Stimulated activated naive B cell treated with anti-CD40 and anti-IgM and Interleukin-4, amounts not matched to agents 10 μg/mL and 1 μg/mL and 100 μg/mL, for 72 hours (primary cell): ENCODE results near the gene CORO2B.
A peak's percentile ranks its signal among the peaks of the same experiment; 100 is the strongest.

Experiments
- ATAC-seq, 2 donors: fragments of 150-1000 bp; cut with Tn5 transposase; replicated peaks; 2 replicates each; pipeline ENCODE4 v1.10.0; 2021; ENCODE audit warnings: moderate library complexity in 1 of 2
- DNase-seq: peaks from one replicate; pipeline ENCODE4 v3.0.0; 2021
- H3K27ac Mint-ChIP-seq: one replicate; pipeline ENCODE4 v1.8.0; 2022; ENCODE audit warnings: mild to moderate bottlenecking, mixed read lengths
- H3K27me3 Mint-ChIP-seq, 2 donors: one replicate each; pipeline ENCODE4 v1.8.0; 2022; ENCODE audit warnings: mixed read lengths in 2 of 2
- H3K36me3 Mint-ChIP-seq, 2 donors: one replicate each; pipeline ENCODE4 v1.8.0; 2022; ENCODE audit warnings: mixed read lengths in 2 of 2, mild to moderate bottlenecking in 1 of 2
- H3K4me1 Mint-ChIP-seq, 2 donors: one replicate each; pipeline ENCODE4 v1.8.0; 2022; ENCODE audit warnings: mixed read lengths in 2 of 2, mild to moderate bottlenecking in 1 of 2
- H3K4me3 Mint-ChIP-seq, 2 donors: one replicate each; pipeline ENCODE4 v1.8.0; 2022; ENCODE audit warnings: mild to moderate bottlenecking in 2 of 2, mixed read lengths in 2 of 2, moderate library complexity in 1 of 2
- H3K9me3 Mint-ChIP-seq, 2 donors: one replicate each; pipeline ENCODE4 v1.8.0; 2022; ENCODE audit warnings: mixed read lengths in 2 of 2, mild to moderate bottlenecking in 1 of 2

CORO2B gene

GRCh38 chr15:68610825-68611224 lies 32.0 kb downstream of the CORO2B start:
- no peak for DNase-seq
- H3K27me3 Mint-ChIP-seq = no peaks in the 10 kb centered on the region
- no peak for ATAC-seq
- H3K4me3 Mint-ChIP-seq = no peak overlapping the region
- peaks cover 6 to 7% of the 10 kb centered on the region in 2 donors for H3K36me3 Mint-ChIP-seq
- H3K4me1 Mint-ChIP-seq = peaks cover 23 to 43% of the 10 kb centered on the region in 2 donors
- no peak overlapping the region for H3K27ac Mint-ChIP-seq
- H3K9me3 Mint-ChIP-seq = peaks cover 0 to 3% of the 10 kb centered on the region in 2 donors

GRCh38 chr15:68612503-68612902 lies 33.7 kb downstream of the CORO2B start:
- H3K36me3 Mint-ChIP-seq = no peaks in the 10 kb centered on the region
- H3K9me3 Mint-ChIP-seq = no peaks in the 10 kb centered on the region
- no peaks in the 10 kb centered on the region for H3K27me3 Mint-ChIP-seq
- no peak overlapping the region for H3K4me3 Mint-ChIP-seq
- ATAC-seq (no peak), DNase-seq (no peak)
- H3K27ac Mint-ChIP-seq = no peak overlapping the region
- peaks cover 27 to 56% of the 10 kb centered on the region in 2 donors for H3K4me1 Mint-ChIP-seq

- no peaks in the 10 kb centered on the region for H3K36me3 Mint-ChIP-seq
Measured at GRCh38 chr15:68612979-68613740, 34.4 kb downstream of the CORO2B start.

DNA sequence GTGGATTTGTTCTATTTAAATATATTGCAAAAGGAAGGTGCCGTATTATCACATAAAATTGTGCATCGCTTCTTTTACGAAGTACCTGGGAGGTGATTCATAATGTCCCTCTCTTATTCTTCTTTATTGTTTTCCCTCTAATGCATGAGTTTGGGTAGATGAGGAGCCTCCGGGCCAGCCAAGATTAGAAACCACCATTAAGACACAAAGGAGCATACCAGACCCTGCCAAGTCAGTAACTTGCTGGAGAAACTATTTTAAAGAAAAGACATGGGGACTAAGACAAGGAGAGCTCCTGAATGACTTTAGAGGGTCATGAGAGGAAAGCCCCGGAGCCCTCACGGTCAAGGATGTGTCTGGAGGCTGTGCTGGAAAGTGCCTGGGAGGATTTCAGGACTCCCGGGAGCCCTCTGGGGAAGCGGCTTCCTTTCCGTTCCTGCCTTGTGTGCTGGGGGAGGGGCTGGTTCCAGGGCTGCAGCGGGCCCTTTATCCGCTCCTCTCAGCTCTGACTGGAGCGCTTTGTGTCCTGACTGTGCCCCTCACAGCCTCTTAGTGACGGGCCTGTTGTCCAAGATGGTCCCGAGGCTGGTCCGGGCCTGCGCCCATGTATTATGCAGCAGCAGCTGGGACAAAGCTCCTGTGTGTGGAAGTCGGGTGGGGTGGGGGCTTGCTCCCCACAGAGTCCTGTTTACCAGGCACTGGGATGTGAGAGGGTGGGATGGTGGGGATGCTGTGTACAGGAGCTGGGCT lies 35.7 kb downstream of the CORO2B start:
- H3K27me3 Mint-ChIP-seq = no peaks in the 10 kb centered on the region
- no peak for ATAC-seq
- H3K4me3 Mint-ChIP-seq = no peak overlapping the region
- no peak for DNase-seq
- peaks cover 26 to 57% of the 10 kb centered on the region in 2 donors for H3K4me1 Mint-ChIP-seq
- H3K27ac Mint-ChIP-seq = no peak overlapping the region
- no peaks in the 10 kb centered on the region for H3K9me3 Mint-ChIP-seq
- H3K36me3 Mint-ChIP-seq = no peaks in the 10 kb centered on the region

More at GRCh38 chr15:68612979-68613740, 34.4 kb downstream of the CORO2B start:
- Mint-ChIP-seq H3K9me3 (no peaks in the 10 kb centered on the region), H3K4me1 (peaks cover 28 to 55% of the 10 kb centered on the region in 2 donors), H3K27ac (no peak overlapping the region), H3K27me3 (no peaks in the 10 kb centered on the region), H3K4me3 (no peak overlapping the region)
- ATAC-seq (peak; percentile 56 to 68), DNase-seq (no peak)

DNA sequence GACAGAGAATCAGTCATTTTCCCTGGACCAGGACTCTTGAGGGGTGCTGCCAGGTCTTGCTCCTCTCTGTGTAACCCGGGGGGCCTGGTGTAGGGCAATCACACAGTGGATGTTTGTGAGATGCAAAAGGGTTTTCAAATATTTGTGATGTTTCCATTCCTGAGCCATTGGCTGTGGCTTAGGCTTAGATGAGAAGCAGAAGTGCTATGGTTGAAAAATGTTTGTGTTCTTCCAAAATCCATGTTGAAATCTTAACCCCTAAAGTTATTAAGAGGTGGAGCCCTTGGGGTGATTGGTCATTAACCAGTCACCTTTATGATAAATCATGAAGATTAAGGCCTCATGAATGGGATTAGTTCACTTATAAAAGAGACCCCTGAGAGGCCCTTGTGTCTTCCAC lies 36.5 kb downstream of the CORO2B start:
- DNase-seq (no peak), ATAC-seq (no peak)
- no peaks in the 10 kb centered on the region for H3K36me3 Mint-ChIP-seq
- no peaks in the 10 kb centered on the region for H3K27me3 Mint-ChIP-seq
- H3K27ac Mint-ChIP-seq = no peak overlapping the region
- no peaks in the 10 kb centered on the region for H3K9me3 Mint-ChIP-seq
- no peak overlapping the region for H3K4me3 Mint-ChIP-seq
- H3K4me1 Mint-ChIP-seq = peaks cover 25 to 58% of the 10 kb centered on the region in 2 donors

GRCh38 chr15:68615811-68616210 lies 37.0 kb downstream of the CORO2B start:
- no peak for ATAC-seq
- DNase-seq = no peak
- H3K36me3 Mint-ChIP-seq = no peaks in the 10 kb centered on the region
- peaks cover 25 to 55% of the 10 kb centered on the region in 2 donors for H3K4me1 Mint-ChIP-seq
- no peaks in the 10 kb centered on the region for H3K9me3 Mint-ChIP-seq
- H3K27ac Mint-ChIP-seq = no peak overlapping the region
- no peak overlapping the region for H3K4me3 Mint-ChIP-seq
- H3K27me3 Mint-ChIP-seq = no peaks in the 10 kb centered on the region

GRCh38 chr15:68616397-68616796 lies 37.6 kb downstream of the CORO2B start:
- H3K4me3 Mint-ChIP-seq = no peak overlapping the region
- no peaks in the 10 kb centered on the region for H3K36me3 Mint-ChIP-seq
- ATAC-seq (no peak), DNase-seq (no peak)
- H3K27ac Mint-ChIP-seq = no peak overlapping the region
- no peaks in the 10 kb centered on the region for H3K27me3 Mint-ChIP-seq
- H3K4me1 Mint-ChIP-seq = peaks cover 29 to 60% of the 10 kb centered on the region in 2 donors
- no peaks in the 10 kb centered on the region for H3K9me3 Mint-ChIP-seq

- ATAC-seq = no peak
- H3K4me3 Mint-ChIP-seq = no peak overlapping the region
- H3K36me3 Mint-ChIP-seq = no peaks in the 10 kb centered on the region
- DNase-seq = no peak
- H3K27ac Mint-ChIP-seq = no peak overlapping the region
- no peaks in the 10 kb centered on the region for H3K27me3 Mint-ChIP-seq
- H3K9me3 Mint-ChIP-seq = no peaks in the 10 kb centered on the region
- H3K4me1 Mint-ChIP-seq = peaks cover 35 to 65% of the 10 kb centered on the region in 2 donors
Measured at GRCh38 chr15:68617001-68617400, 38.2 kb downstream of the CORO2B start.

- no peaks in the 10 kb centered on the region for H3K27me3 Mint-ChIP-seq
Measured at GRCh38 chr15:68617777-68618176, 39.0 kb downstream of the CORO2B start.

DNA sequence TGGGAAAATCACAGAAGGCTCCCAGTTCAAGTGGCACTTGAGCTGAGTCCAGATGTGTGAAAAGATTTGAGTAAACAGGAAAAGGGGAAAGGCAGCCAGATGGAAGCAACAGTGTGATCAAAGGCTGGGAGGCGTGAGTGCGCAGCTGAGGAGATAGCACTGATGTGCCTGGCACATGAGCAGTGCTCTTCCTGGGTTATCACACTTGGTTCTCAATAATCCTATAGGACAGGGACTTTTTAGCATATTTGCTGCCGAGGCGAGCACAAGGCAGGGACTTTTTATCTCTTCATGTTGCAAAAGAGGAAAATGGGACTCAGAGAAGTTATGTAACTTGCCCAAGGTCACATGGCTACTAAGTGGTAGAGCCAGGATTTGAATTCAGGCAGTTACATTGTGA lies 39.6 kb downstream of the CORO2B start:
- H3K9me3 Mint-ChIP-seq = no peaks in the 10 kb centered on the region
- peaks cover 29 to 61% of the 10 kb centered on the region in 2 donors for H3K4me1 Mint-ChIP-seq
- H3K36me3 Mint-ChIP-seq = no peaks in the 10 kb centered on the region
- no peak overlapping the region for H3K4me3 Mint-ChIP-seq
- no peak overlapping the region for H3K27ac Mint-ChIP-seq
- DNase-seq = no peak
- no peaks in the 10 kb centered on the region for H3K27me3 Mint-ChIP-seq
- no peak for ATAC-seq

More at GRCh38 chr15:68617777-68618176, 39.0 kb downstream of the CORO2B start:
- no peaks in the 10 kb centered on the region for H3K9me3 Mint-ChIP-seq
- H3K27ac Mint-ChIP-seq = no peak overlapping the region
- no peak for DNase-seq
- no peak overlapping the region for H3K4me3 Mint-ChIP-seq
- ATAC-seq = no peak
- no peaks in the 10 kb centered on the region for H3K36me3 Mint-ChIP-seq
- peaks cover 32 to 66% of the 10 kb centered on the region in 2 donors for H3K4me1 Mint-ChIP-seq

- Mint-ChIP-seq H3K27me3 (no peaks in the 10 kb centered on the region), H3K9me3 (no peaks in the 10 kb centered on the region), H3K27ac (no peak overlapping the region), H3K4me1 (peaks cover 29 to 61% of the 10 kb centered on the region in 2 donors), H3K4me3 (no peak overlapping the region), H3K36me3 (no peaks in the 10 kb centered on the region)
- DNase-seq = no peak
- ATAC-seq = no peak
Measured at GRCh38 chr15:68618908-68619698, 40.3 kb downstream of the CORO2B start.

GRCh38 chr15:68620721-68621527 lies 42.1 kb downstream of the CORO2B start:
- no peak overlapping the region for H3K27ac Mint-ChIP-seq
- H3K36me3 Mint-ChIP-seq = no peaks in the 10 kb centered on the region
- ATAC-seq = no peak
- no peak for DNase-seq
- no peaks in the 10 kb centered on the region for H3K9me3 Mint-ChIP-seq
- no peaks in the 10 kb centered on the region for H3K27me3 Mint-ChIP-seq
- no peak overlapping the region for H3K4me3 Mint-ChIP-seq
- peaks cover 27 to 56% of the 10 kb centered on the region in 2 donors for H3K4me1 Mint-ChIP-seq

DNA sequence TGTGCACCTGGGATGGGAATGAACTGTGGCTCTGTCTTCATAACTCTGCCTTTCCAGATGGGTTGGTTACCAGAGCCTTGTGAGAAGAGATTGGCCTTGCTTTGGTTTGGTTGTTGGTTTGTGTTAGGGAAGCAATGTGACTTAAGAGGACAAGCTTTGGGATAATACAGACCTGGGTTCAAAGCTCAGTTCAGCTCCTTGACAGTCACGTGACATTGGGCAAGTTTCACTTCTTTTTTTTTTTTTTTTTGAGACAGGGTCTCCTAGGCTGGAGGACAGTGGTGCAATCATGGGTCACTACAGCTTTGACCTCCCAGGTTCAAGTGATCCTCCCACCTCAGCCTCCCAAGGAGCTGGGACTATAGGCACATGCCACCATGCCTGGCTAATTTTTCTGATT lies 42.7 kb downstream of the CORO2B start:
- H3K27ac Mint-ChIP-seq = no peak overlapping the region

More for the DNA sequence above, 42.7 kb downstream of the CORO2B start:
- Mint-ChIP-seq H3K27me3 (no peaks in the 10 kb centered on the region), H3K4me1 (peaks cover 31 to 59% of the 10 kb centered on the region in 2 donors), H3K36me3 (no peaks in the 10 kb centered on the region), H3K4me3 (no peak overlapping the region), H3K9me3 (no peaks in the 10 kb centered on the region)
- DNase-seq (no peak), ATAC-seq (no peak)
